B cell (primary cell): ENCODE data around the gene SCAMP3. TPM values are rescaled to one million over a fixed set of nuclear protein-coding genes. Genes with fewer than 3 reads are reported as not detected.

Source experiments
- ATAC-seq: fragments of 200-7000 bp; cut with Tn5 transposase; one replicate; pipeline ENCODE4 v1.10.0; 2021; ENCODE audit warnings: low read depth, mild to moderate bottlenecking, moderate number of reproducible peaks, moderate library complexity
- CTCF ChIA-PET: fragments of 350-600 bp; sonication (Branson Sonifier 250); formaldehyde crosslinking; loops from one replicate; lab custom pipeline; 2021; ENCODE audit warnings: antibody characterized with exemption, inconsistent platforms; lab: Charles Lee
- POLR2A ChIA-PET: fragments of 350-600 bp; sonication (Branson Sonifier 250); formaldehyde crosslinking; loops from one replicate; lab custom pipeline; 2021; ENCODE audit warnings: antibody characterized with exemption; lab: Charles Lee
- DNase-seq: peaks from one replicate; pipeline ENCODE4 v3.0.0; 2013
- H2AFZ ChIP-seq: 2 replicates; pipeline ENCODE4 v1.6.1; 2012; ENCODE audit warnings: mild to moderate bottlenecking, low read depth, low read length; ENCODE audit not compliant: insufficient read depth, poor library complexity, severe bottlenecking
- H3K27ac ChIP-seq, 2 donors: 1 replicate in 1 of 2; 2 replicates in 1 of 2; pipeline ENCODE4 v1.5.1; 2012 to 2013; ENCODE audit warnings: low read length in 2 of 2, mild to moderate bottlenecking in 2 of 2, moderate library complexity in 1 of 2
- H3K27me3 ChIP-seq, 4 experiments: fragments of 200-600 bp in 1 of 4; sonication (generic) in 1 of 4; replicated peaks in 1 of 4; 1 replicate in 2 of 4; 2 replicates in 2 of 4; pipeline versions ENCODE4 v1.6.1 to v1.7.0; 2013 to 2016; ENCODE audit warnings: low read length in 3 of 4, mild to moderate bottlenecking in 2 of 4, mixed read lengths in 1 of 4, moderate library complexity in 1 of 4; ENCODE audit not compliant: insufficient read depth in 4 of 4, control insufficient read depth in 3 of 4; ENCODE audit errors: control extremely low read depth in 1 of 4
- H3K36me3 ChIP-seq, 2 experiments: replicated peaks in 1 of 2; 1 replicate in 1 of 2; 2 replicates in 1 of 2; pipeline versions ENCODE4 v1.6.1 to v1.7.1; 2013; ENCODE audit warnings: low read length in 1 of 2; ENCODE audit not compliant: insufficient read depth in 2 of 2, control insufficient read depth in 1 of 2; ENCODE audit errors: control extremely low read depth in 1 of 2, extremely low read depth in 1 of 2
- H3K4me1 ChIP-seq, 2 donors: fragments of 200-600 bp in 1 of 2; sonication (generic) in 1 of 2; 1 replicate in 1 of 2; 2 replicates in 1 of 2; pipeline versions ENCODE4 v1.5.1 to v1.6.1; 2013 to 2017; ENCODE audit warnings: low read length in 2 of 2; ENCODE audit not compliant: control insufficient read depth in 2 of 2, insufficient read depth in 2 of 2
- H3K4me2 ChIP-seq: replicated peaks from 2 replicates; pipeline ENCODE3; 2012; ENCODE audit warnings: mild to moderate bottlenecking, low read depth, low read length; ENCODE audit not compliant: poor library complexity, severe bottlenecking
- H3K4me3 ChIP-seq, 5 experiments: fragments of 200-600 bp in 1 of 5; sonication (generic) in 1 of 5; 1 replicate in 3 of 5; 2 replicates in 2 of 5; pipeline versions ENCODE4 v1.5.1 to v1.7.0; 2011 to 2016; ENCODE audit warnings: low read length in 4 of 5, mild to moderate bottlenecking in 4 of 5, low read depth in 2 of 5, control low read depth in 1 of 5, moderate library complexity in 1 of 5; ENCODE audit not compliant: insufficient read depth in 1 of 5; ENCODE audit errors: control extremely low read depth in 1 of 5, extremely low read depth in 1 of 5
- H3K79me2 ChIP-seq: fragments of 200-600 bp; sonication (generic); one replicate; pipeline ENCODE4 v1.6.0; 2016; ENCODE audit warnings: low read length; ENCODE audit not compliant: control insufficient read depth, insufficient read depth
- H3K9ac ChIP-seq: fragments of 200-600 bp; sonication (generic); 2 replicates; pipeline ENCODE4 v1.6.1; 2017; ENCODE audit warnings: mild to moderate bottlenecking, low read length, moderate library complexity
- H3K9me3 ChIP-seq, 3 donors: one replicate each; pipeline versions ENCODE4 v1.6.1 to v1.7.1; 2013; ENCODE audit warnings: low read length in 2 of 3; ENCODE audit not compliant: control insufficient read depth in 2 of 3, insufficient read depth in 1 of 3; ENCODE audit errors: control extremely low read depth in 1 of 3
- H4K20me1 ChIP-seq: 2 replicates; pipeline ENCODE4 v1.6.0; 2012; ENCODE audit warnings: mild to moderate bottlenecking, low read length; ENCODE audit not compliant: insufficient read depth, control insufficient read depth, poor library complexity, severe bottlenecking
- H3K27ac Mint-ChIP-seq: one replicate; pipeline ENCODE4 v1.8.0; 2021; ENCODE audit warnings: mixed read lengths
- H3K27me3 Mint-ChIP-seq: one replicate; pipeline ENCODE4 v1.8.0; 2021; ENCODE audit warnings: mixed read lengths
- H3K4me1 Mint-ChIP-seq: one replicate; pipeline ENCODE4 v1.8.0; 2021; ENCODE audit warnings: mixed read lengths
- H3K4me3 Mint-ChIP-seq: one replicate; pipeline ENCODE4 v1.8.0; 2021; ENCODE audit warnings: mixed read lengths
- H3K9me3 Mint-ChIP-seq: one replicate; pipeline ENCODE4 v1.8.0; 2022; ENCODE audit warnings: mixed read lengths; ENCODE audit not compliant: insufficient read depth
- CTCF ChIP-seq: fragments of 200-600 bp; IDR thresholded peaks from one replicate; pipeline ENCODE4 v1.8.0; 2022; ENCODE audit warnings: antibody characterized with exemption, mild to moderate bottlenecking
- EZH2 ChIP-seq: IDR thresholded peaks from 2 replicates; pipeline ENCODE4 v1.6.1; 2012; ENCODE audit warnings: borderline replicate concordance, low read depth, mild to moderate bottlenecking, moderate library complexity, low read length; ENCODE audit not compliant: insufficient read depth, poor library complexity, severe bottlenecking
- WGBS: methylation state at CpG from one replicate; pipeline ENCODE4 v1.1.5; 2013; ENCODE audit warnings: missing lambda C conversion rate; ENCODE audit not compliant: insufficient coverage; 5-methylcytosine and 5-hydroxymethylcytosine counted together
- intact Hi-C: fragments of 100-400 bp; cut with micrococcal nuclease; formaldehyde crosslinking; loops from one replicate; pipeline ENCODE4 v1.10.0; 2022
- polyA plus RNA-seq: library from polyadenylated mRNA; depleted of rRNA; stranded (reverse); fragments of >200 nt; gene quantifications from 2 replicates; pipeline ENCODE4 v1.2.3, GENCODE V29; 2012
- total RNA-seq, 2 donors: library from RNA; stranded (reverse); fragments of 120-200 nt in 1 of 2; gene quantifications; 1 replicate in 1 of 2; 2 replicates in 1 of 2; pipeline versions ENCODE4 v1.2.3 to v1.2.4, GENCODE V29; 2013 to 2022

SCAMP3 gene
- total and polyA plus RNA-seq, 2 donors (not counting 1 experiment from before 2014, with no cell fraction given): 79.8 to 107 TPM

DNA sequence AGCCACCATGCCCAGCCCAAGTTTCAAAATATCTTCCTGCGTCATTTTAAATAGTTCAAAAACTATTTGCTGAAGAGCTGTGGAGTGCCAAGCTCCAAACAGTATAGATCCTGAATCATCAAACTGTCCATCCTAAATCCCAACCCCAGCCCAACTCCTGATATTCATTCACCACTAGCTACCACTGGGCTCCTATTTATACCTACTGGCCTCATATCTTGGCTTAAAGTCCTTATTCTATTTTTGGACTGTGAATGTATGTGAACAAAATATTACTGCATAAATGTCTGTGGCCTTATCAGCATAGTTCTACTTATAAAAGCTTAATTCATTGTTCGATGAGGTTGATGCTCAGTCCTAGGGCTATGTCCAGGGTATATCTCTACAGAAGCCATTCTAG is 5.2 kb upstream of the SCAMP3 start:
- CTCF ChIA-PET: interaction anchor here (3.6 to 5.7 kb wide), 2 partner anchors 17 to 55 kb away, joined by 22 to 41 read pairs; no protein-coding TSS in a partner anchor
- no peak for TF ChIP-seq EZH2
- TF ChIP-seq CTCF: no peak
- Histone ChIP-seq H3K9ac (no peak overlapping the region), H3K36me3 (peaks cover 2 to 68% of the 10 kb centered on the region in 2 experiments), H3K4me3 (no peak overlapping the region), H3K27me3 (no peaks in the 10 kb centered on the region), H3K9me3 (no peaks in the 10 kb centered on the region), H3K4me2 (no peak overlapping the region), H2AFZ (no peak overlapping the region), H3K4me1 (peaks cover 3 to 15% of the 10 kb centered on the region in 2 donors), H3K27ac (no peak overlapping the region), H4K20me1 (peaks cover 25% of the 10 kb centered on the region), H3K79me2 (peaks cover 19% of the 10 kb centered on the region)
- POLR2A ChIA-PET: no interaction called here
- WGBS: 100% methylated on average over 1 of the region's 2 CpGs
- H3K27ac Mint-ChIP-seq: no peak overlapping the region
- no peak for DNase-seq
- H3K4me3 Mint-ChIP-seq: no peak overlapping the region
- peaks cover 15% of the 10 kb centered on the region for H3K4me1 Mint-ChIP-seq
- H3K27me3 Mint-ChIP-seq: no peaks in the 10 kb centered on the region
- no peaks in the 10 kb centered on the region for H3K9me3 Mint-ChIP-seq
- ATAC-seq: no peak
- intact Hi-C loops: no loop called here

- DNase-seq: no peak
- Mint-ChIP-seq H3K4me1 (peaks cover 18% of the 10 kb centered on the region), H3K27me3 (no peaks in the 10 kb centered on the region), H3K9me3 (no peaks in the 10 kb centered on the region), H3K27ac (no peak overlapping the region), H3K4me3 (no peak overlapping the region)
- peaks cover 17% of the 10 kb centered on the region for H3K79me2 ChIP-seq
- no peak overlapping the region for H3K4me2 ChIP-seq
- TF ChIP-seq EZH2 (no peak), CTCF (no peak)
- peaks cover 2 to 11% of the 10 kb centered on the region in 2 donors for H3K4me1 ChIP-seq
- H3K27me3 ChIP-seq: no peaks in the 10 kb centered on the region
- ChIA-PET CTCF (interaction anchor here (3.6 to 5.7 kb wide), 2 partner anchors 16 to 56 kb away, joined by 22 to 41 read pairs; no protein-coding TSS in a partner anchor), POLR2A (no interaction called here)
- H4K20me1 ChIP-seq: peaks cover 18% of the 10 kb centered on the region
- H3K9ac ChIP-seq: no peak overlapping the region
- no peak overlapping the region for H2AFZ ChIP-seq
- 97% methylated on average over 4 of the region's 6 CpGs for WGBS
- intact Hi-C loops: no loop called here
- H3K36me3 ChIP-seq: peaks cover 2 to 65% of the 10 kb centered on the region in 2 experiments
- no peak overlapping the region for H3K4me3 ChIP-seq
- H3K9me3 ChIP-seq: no peaks in the 10 kb centered on the region
- ATAC-seq: no peak
- no peak overlapping the region for H3K27ac ChIP-seq
Observed at GRCh38 chr1:155266553-155266952, 4.4 kb upstream of the SCAMP3 start.
